ENCODE results near the gene CMSS1.

Gene CMSS1

DNA sequence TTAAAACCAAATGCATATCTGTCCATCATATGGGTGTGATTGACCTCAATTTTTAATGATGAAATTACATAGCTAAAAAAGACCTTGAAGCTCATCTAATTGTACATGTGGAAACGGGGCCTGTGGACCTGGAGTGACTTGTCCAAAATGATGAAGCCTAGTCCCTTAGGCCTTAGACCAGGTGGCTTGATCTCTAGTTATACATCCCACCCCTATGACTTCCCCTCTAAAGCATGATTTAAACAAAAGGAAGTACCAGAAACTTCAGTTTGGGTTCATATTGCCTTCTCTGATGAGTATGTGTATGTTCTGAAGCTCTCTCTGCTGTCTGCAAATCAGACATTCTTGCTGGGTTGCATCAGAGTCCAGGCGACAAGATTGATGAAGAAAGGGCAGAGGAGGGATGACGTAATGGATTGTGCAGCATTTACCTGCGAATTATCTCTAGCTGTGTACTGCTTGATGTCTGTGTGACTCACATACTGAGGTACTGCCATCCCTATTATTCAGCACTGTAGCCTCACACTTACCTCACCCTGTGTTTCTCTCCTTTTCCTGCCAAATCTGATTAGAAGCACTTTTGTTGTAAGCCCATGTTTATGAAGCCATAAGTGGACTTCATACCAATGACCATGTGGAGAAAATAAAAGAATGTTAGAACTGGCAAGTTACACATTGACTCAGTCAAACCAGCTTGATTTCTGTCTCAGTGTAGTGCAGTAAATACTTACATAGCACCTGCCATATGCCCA, 185.1 kb downstream of the CMSS1 start:
- H3K4me3 ChIP-seq (replicated peaks; ENCODE audit: low read depth, low read length), result no peak overlapping the region
- TF ChIP-seq, protein P1, sequence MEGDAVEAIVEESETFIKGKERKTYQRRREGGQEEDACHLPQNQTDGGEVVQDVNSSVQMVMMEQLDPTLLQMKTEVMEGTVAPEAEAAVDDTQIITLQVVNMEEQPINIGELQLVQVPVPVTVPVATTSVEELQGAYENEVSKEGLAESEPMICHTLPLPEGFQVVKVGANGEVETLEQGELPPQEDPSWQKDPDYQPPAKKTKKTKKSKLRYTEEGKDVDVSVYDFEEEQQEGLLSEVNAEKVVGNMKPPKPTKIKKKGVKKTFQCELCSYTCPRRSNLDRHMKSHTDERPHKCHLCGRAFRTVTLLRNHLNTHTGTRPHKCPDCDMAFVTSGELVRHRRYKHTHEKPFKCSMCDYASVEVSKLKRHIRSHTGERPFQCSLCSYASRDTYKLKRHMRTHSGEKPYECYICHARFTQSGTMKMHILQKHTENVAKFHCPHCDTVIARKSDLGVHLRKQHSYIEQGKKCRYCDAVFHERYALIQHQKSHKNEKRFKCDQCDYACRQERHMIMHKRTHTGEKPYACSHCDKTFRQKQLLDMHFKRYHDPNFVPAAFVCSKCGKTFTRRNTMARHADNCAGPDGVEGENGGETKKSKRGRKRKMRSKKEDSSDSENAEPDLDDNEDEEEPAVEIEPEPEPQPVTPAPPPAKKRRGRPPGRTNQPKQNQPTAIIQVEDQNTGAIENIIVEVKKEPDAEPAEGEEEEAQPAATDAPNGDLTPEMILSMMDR (IDR thresholded peaks at IDR 0.05; ENCODE audit: low read depth, low read length, missing control alignments), result no peak
- peak; percentile 56 for DNase-seq (ENCODE audit: extremely low read depth, low read depth)

DNA sequence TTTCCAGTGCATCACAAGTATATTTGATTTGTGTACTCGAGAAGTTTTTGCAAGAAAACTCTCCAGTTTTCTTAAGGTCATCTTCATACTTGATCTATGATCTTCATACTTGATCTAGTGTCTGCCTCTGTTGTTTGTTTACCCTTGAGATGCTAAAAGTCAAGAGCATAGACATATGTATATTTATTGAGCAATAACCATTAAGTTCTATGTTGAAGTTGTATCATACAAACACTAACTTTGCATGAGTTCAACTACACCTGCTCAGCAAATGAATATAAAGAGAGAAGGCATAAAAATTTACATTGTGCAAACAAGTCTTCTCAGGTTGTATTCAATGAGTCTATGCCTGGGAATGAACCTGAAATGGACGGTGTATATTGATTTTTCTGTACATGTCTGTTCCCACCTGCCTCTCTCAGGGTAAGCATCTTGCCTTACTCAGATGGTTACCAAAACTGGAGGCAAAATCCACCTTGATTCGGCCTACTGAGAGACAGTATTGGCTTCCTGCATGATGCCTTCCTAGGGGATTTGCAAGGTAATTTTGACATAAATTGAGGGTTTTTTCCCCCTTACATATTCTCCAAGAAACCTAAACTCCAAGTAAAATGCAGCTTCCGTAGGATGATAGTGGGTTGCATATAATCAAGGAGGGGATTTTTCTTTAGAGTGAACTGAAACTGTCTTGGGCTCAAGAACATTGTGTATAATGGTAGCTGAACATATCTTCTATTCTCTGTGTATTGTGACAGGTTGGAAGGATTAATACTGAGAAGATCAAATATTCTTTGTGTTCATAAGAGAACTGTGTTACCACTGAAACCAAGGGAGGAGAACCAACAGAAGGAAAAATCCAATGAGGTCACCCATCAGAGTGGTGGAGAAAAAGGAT, 186.2 kb downstream of the CMSS1 start:
- no peak overlapping the region for H3K4me3 ChIP-seq (replicated peaks; ENCODE audit: low read depth, low read length)
- TF ChIP-seq, protein P1 (IDR thresholded peaks at IDR 0.05; ENCODE audit: low read depth, low read length, missing control alignments), result no peak
- no peak for DNase-seq (ENCODE audit: extremely low read depth, low read depth)

DNA sequence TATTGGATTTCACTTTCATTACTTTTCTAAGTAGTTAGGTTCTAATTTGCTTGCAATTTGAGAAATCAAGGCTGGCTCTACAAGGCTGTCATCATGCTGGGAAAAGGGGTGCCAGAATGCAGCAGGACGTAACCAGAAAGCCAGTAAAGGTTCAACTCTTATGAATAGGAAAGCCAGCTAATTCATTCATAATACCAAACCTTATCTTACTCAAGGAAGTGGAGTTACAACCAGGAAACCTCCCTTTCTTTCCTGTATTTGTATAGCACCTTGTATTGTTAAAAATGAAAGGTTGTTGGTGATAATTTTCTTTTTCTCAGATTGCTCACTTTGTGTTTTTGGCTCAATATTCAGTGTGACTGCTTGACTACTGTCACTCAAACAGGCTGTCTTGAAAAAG, 187.3 kb downstream of the CMSS1 start:
- no peak overlapping the region for H3K4me3 ChIP-seq (replicated peaks; ENCODE audit: low read depth, low read length)
- DNase-seq (ENCODE audit: extremely low read depth, low read depth), result no peak
- TF ChIP-seq, protein P1 (IDR thresholded peaks at IDR 0.05; ENCODE audit: low read depth, low read length, missing control alignments), result no peak

DNA sequence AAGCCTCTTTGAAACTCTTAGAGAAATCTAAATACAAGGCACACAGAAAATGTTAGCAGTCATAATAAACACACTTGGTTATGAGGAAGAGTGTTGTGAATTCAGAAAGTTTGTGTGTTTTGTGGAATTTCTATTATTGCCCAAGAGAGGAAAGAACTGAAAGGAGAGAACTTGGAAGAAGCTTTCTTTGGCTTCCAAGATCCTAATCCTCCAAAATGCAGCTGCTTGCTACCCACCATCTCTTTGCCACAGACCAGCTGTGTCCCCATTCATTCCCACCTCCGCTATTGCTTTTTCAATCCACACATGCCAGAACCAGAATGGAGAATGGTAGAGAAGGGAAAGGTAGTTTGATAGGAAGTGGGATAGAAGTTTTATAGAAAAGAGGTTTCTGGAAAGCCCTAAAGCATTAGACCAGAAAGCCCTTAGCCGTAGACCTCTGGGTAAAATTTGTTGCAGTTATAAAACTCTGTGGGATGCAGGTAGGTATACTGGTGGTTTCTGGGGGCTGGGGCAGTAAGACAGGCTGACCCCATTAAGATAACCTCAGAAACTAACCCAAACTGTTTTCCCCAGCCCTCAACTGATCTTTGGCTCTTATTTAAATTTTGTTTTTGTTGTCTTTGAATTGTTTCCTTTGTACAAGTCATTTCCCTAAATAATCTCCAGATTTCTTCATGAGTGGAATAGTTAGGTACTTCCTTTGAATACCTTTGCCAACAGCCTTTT, 188.2 kb downstream of the CMSS1 start:
- TF ChIP-seq, protein P1 (IDR thresholded peaks at IDR 0.05; ENCODE audit: low read depth, low read length, missing control alignments), result no peak
- H3K4me3 ChIP-seq (replicated peaks; ENCODE audit: low read depth, low read length), result no peak overlapping the region
- DNase-seq (ENCODE audit: extremely low read depth, low read depth), result no peak

GRCh38 chr3:100006570-100007271, 189.1 kb downstream of the CMSS1 start:
- no peak overlapping the region for H3K4me3 ChIP-seq (replicated peaks; ENCODE audit: low read depth, low read length)
- TF ChIP-seq, protein P1 (IDR thresholded peaks at IDR 0.05; ENCODE audit: low read depth, low read length, missing control alignments), result no peak
- DNase-seq (ENCODE audit: extremely low read depth, low read depth), result no peak

- TF ChIP-seq, protein P1 (IDR thresholded peaks at IDR 0.05; ENCODE audit: low read depth, low read length, missing control alignments), result no peak
- H3K4me3 ChIP-seq (replicated peaks; ENCODE audit: low read depth, low read length), result no peak overlapping the region
- DNase-seq (ENCODE audit: extremely low read depth, low read depth), result no peak
These were observed 189.7 kb downstream of the CMSS1 start for GRCh38 chr3:100007313-100007712.
